Type B pancreatic cell (in vitro differentiated cells): ENCODE data around the gene ZNF829. TPM values are rescaled to one million over a fixed set of nuclear protein-coding genes. Genes with fewer than 3 reads are reported as not detected.

Experiments used
- DNase-seq: peaks from one replicate; pipeline ENCODE4 v3.0.0; 2021; ENCODE audit warnings: mixed read lengths; ENCODE audit not compliant: unreplicated experiment; ENCODE audit errors: extremely low spot score
- H3K27ac Mint-ChIP-seq: 2 replicates; pipeline ENCODE4 v1.8.0; 2021; ENCODE audit warnings: mild to moderate bottlenecking, mixed read lengths
- H3K27me3 Mint-ChIP-seq: 2 replicates; pipeline ENCODE4 v1.8.0; 2021; ENCODE audit warnings: mixed read lengths
- H3K36me3 Mint-ChIP-seq: 2 replicates; pipeline ENCODE4 v1.8.0; 2021; ENCODE audit warnings: mixed read lengths
- H3K4me1 Mint-ChIP-seq: one replicate; pipeline ENCODE4 v1.8.0; 2021; ENCODE audit warnings: mixed read lengths; ENCODE audit not compliant: unreplicated experiment
- H3K4me3 Mint-ChIP-seq: 2 replicates; pipeline ENCODE4 v1.8.0; 2021; ENCODE audit warnings: mild to moderate bottlenecking, mixed read lengths
- H3K9me3 Mint-ChIP-seq: 2 replicates; pipeline ENCODE4 v1.8.0; 2021; ENCODE audit warnings: mixed read lengths
- CTCF ChIP-seq: fragments of 200-600 bp; sonication (generic); conservative IDR thresholded peaks from 2 replicates; pipeline ENCODE4 v1.5.0; 2021; ENCODE audit warnings: antibody characterized with exemption, mild to moderate bottlenecking
- long read RNA-seq: library from polyadenylated mRNA; unstranded; transcript quantifications from one replicate; pipeline ENCODE4 v2.0.0, GENCODE V29; 2020
- total RNA-seq: library from RNA; stranded (reverse); gene quantifications from 2 replicates; pipeline ENCODE4 v1.2.1, GENCODE V29; 2021; ENCODE audit warnings: low replicate concordance

ZNF829 gene
- total RNA-seq, result 3.6 and 3.7 TPM in 2 replicates
- long read RNA-seq, partial matches to known transcripts, result 0 of 3 reads
- long read RNA-seq, other reads (novel, unspliced or antisense), result 2 of 3 reads

GRCh38 chr19:36915992-36916830 is at the start of gene ZNF829, which contains the start of gene ZNF568:
TSS of gene ZNF829 (minus strand) at chr19:36916291. CDS start at chr19:36915167, 1,124 bp downstream.
TSS of gene ZNF568 (plus strand) at chr19:36916332. CDS start at chr19:36922771, 6,439 bp downstream.
- H3K4me3 Mint-ChIP-seq, result peak within 1 kb of the TSS; percentile 95
- TF ChIP-seq CTCF, result peak; percentile 75
- H3K27ac Mint-ChIP-seq, result peak within 1 kb of the TSS; percentile 90
- DNase-seq, result peak; percentile 88
- H3K36me3 Mint-ChIP-seq, result peaks cover 48% of the 10 kb centered on the region
- peaks cover 4% of the 10 kb centered on the region for H3K4me1 Mint-ChIP-seq
- H3K9me3 Mint-ChIP-seq, result peaks cover 4% of the 10 kb centered on the region
- H3K27me3 Mint-ChIP-seq, result no peaks in the 10 kb centered on the region

DNA sequence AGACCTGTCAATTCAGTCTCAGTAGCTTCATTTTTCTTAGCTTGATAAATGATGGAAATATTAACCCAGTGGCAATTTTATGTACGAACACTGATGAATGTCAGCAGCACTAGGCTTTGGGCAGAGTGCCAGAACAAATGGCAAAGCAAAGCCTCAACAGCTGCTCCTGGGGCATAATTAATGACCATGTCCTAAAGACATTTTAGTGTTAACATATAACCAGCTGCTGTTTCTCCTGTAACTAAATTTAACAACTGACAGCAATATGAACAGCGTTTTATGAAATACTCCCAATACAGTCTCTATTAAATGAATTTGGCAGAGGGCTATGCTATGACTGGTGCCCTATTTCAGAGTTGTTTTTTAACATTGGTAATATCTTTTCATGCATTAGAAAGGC is 47.2 kb upstream of the ZNF829 start:
- H3K9me3 Mint-ChIP-seq, result peaks cover 16% of the 10 kb centered on the region
- no peak for TF ChIP-seq CTCF

GRCh38 chr19:36962346-36962745 is 46.3 kb upstream of the ZNF829 start:
- H3K27me3 Mint-ChIP-seq, result no peaks in the 10 kb centered on the region
- DNase-seq, result no peak
- H3K9me3 Mint-ChIP-seq, result peaks cover 21% of the 10 kb centered on the region
- no peak overlapping the region for H3K27ac Mint-ChIP-seq
- no peaks in the 10 kb centered on the region for H3K36me3 Mint-ChIP-seq
- no peaks in the 10 kb centered on the region for H3K4me1 Mint-ChIP-seq
- no peak overlapping the region for H3K4me3 Mint-ChIP-seq
- TF ChIP-seq CTCF, result no peak

More for the DNA sequence above, 47.2 kb upstream of the ZNF829 start:
- Mint-ChIP-seq H3K27ac (no peak overlapping the region), H3K4me1 (no peaks in the 10 kb centered on the region), H3K4me3 (no peak overlapping the region), H3K36me3 (no peaks in the 10 kb centered on the region), H3K27me3 (no peaks in the 10 kb centered on the region)
- no peak for DNase-seq

DNA sequence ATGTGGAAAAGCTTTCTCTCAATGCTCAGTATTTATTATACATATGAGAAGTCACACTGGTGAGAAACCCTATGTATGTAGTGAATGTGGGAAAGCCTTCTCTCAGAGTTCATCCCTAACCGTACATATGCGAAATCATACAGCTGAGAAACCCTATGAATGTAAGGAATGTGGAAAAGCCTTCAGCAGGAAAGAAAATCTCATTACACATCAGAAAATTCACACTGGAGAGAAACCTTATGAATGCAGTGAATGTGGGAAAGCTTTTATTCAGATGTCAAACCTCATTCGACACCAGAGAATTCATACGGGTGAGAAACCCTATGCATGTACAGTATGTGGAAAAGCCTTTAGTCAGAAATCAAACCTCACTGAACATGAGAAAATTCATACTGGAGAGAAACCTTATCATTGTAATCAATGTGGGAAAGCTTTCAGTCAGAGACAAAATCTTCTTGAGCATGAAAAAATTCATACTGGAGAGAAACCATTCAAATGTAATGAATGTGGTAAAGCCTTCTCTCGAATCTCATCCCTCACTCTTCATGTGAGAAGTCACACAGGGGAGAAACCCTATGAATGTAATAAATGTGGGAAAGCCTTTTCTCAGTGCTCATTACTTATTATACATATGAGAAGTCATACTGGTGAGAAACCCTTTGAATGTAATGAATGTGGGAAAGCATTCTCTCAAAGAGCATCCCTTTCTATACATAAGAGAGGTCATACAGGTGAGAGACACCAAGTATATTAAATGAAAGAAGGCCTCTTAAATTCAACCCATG is 34.4 kb upstream of the ZNF829 start:
- Mint-ChIP-seq H3K4me3 (no peak overlapping the region), H3K27me3 (no peaks in the 10 kb centered on the region), H3K27ac (no peak overlapping the region), H3K9me3 (peaks cover 19% of the 10 kb centered on the region), H3K4me1 (no peaks in the 10 kb centered on the region), H3K36me3 (peaks cover 45% of the 10 kb centered on the region)
- TF ChIP-seq CTCF, result no peak
- no peak for DNase-seq

GRCh38 chr19:36939153-36939552 is 23.1 kb upstream of the ZNF829 start:
- TF ChIP-seq CTCF, result peak; percentile 37

More at GRCh38 chr19:36939153-36939552, 23.1 kb upstream of the ZNF829 start:
- H3K4me3 Mint-ChIP-seq, result no peak overlapping the region
- no peak overlapping the region for H3K27ac Mint-ChIP-seq
- peaks cover 13% of the 10 kb centered on the region for H3K9me3 Mint-ChIP-seq
- H3K27me3 Mint-ChIP-seq, result no peaks in the 10 kb centered on the region
- DNase-seq, result no peak
- no peaks in the 10 kb centered on the region for H3K4me1 Mint-ChIP-seq
- H3K36me3 Mint-ChIP-seq, result peaks cover 51% of the 10 kb centered on the region
